Nephron progenitor cell (in vitro differentiated cells): ENCODE results near the gene EPAS1.

Experiments used
- DNase-seq: peaks from one replicate; pipeline ENCODE4 v3.0.0; 2021
- H3K27ac Mint-ChIP-seq: 2 replicates; pipeline ENCODE4 v1.8.0; 2021; ENCODE audit warnings: mild to moderate bottlenecking, moderate library complexity, mixed read lengths
- H3K27me3 Mint-ChIP-seq: 2 replicates; pipeline ENCODE4 v1.8.0; 2021; ENCODE audit warnings: mild to moderate bottlenecking, low read depth, mixed read lengths; ENCODE audit not compliant: poor library complexity
- H3K36me3 Mint-ChIP-seq: 2 replicates; pipeline ENCODE4 v1.8.0; 2021; ENCODE audit warnings: low read depth, mixed read lengths
- H3K4me1 Mint-ChIP-seq: 2 replicates; pipeline ENCODE4 v1.8.0; 2021; ENCODE audit warnings: mixed read lengths
- H3K4me3 Mint-ChIP-seq: 2 replicates; pipeline ENCODE4 v1.8.0; 2021; ENCODE audit warnings: mild to moderate bottlenecking, moderate library complexity, mixed read lengths
- H3K9me3 Mint-ChIP-seq: 2 replicates; pipeline ENCODE4 v1.8.0; 2021; ENCODE audit warnings: mild to moderate bottlenecking, moderate library complexity, mixed read lengths
- CTCF ChIP-seq: fragments of 200-600 bp; sonication (generic); IDR thresholded peaks from 2 replicates; pipeline ENCODE4 v1.5.0; 2021; ENCODE audit warnings: antibody characterized with exemption

Gene EPAS1

GRCh38 chr2:46389417-46389916, 92.3 kb downstream of the EPAS1 start:
- no peak for TF ChIP-seq CTCF
- Mint-ChIP-seq H3K4me3 (no peak overlapping the region), H3K4me1 (peaks cover 27% of the 10 kb centered on the region), H3K36me3 (no peaks in the 10 kb centered on the region), H3K27ac (no peak overlapping the region), H3K27me3 (peaks cover 6% of the 10 kb centered on the region), H3K9me3 (no peaks in the 10 kb centered on the region)
- DNase-seq: no peak

GRCh38 chr2:46390036-46390435, 92.8 kb downstream of the EPAS1 start:
- H3K9me3 Mint-ChIP-seq: no peaks in the 10 kb centered on the region
- H3K36me3 Mint-ChIP-seq: no peaks in the 10 kb centered on the region
- H3K4me1 Mint-ChIP-seq: peaks cover 27% of the 10 kb centered on the region
- no peak overlapping the region for H3K27ac Mint-ChIP-seq
- TF ChIP-seq CTCF: no peak
- no peak overlapping the region for H3K4me3 Mint-ChIP-seq
- peaks cover 8% of the 10 kb centered on the region for H3K27me3 Mint-ChIP-seq
- no peak for DNase-seq

GRCh38 chr2:46390901-46391395, 93.7 kb downstream of the EPAS1 start:
- no peak overlapping the region for H3K27ac Mint-ChIP-seq
- H3K4me3 Mint-ChIP-seq: no peak overlapping the region
- peaks cover 8% of the 10 kb centered on the region for H3K27me3 Mint-ChIP-seq
- no peak for DNase-seq
- no peaks in the 10 kb centered on the region for H3K36me3 Mint-ChIP-seq
- peaks cover 27% of the 10 kb centered on the region for H3K4me1 Mint-ChIP-seq
- TF ChIP-seq CTCF: no peak
- no peaks in the 10 kb centered on the region for H3K9me3 Mint-ChIP-seq

GRCh38 chr2:46392561-46393346, 95.5 kb downstream of the EPAS1 start:
- TF ChIP-seq CTCF: no peak
- no peaks in the 10 kb centered on the region for H3K9me3 Mint-ChIP-seq
- H3K4me3 Mint-ChIP-seq: no peak overlapping the region
- peaks cover 11% of the 10 kb centered on the region for H3K27me3 Mint-ChIP-seq
- peak overlapping the region; percentile 77 for H3K27ac Mint-ChIP-seq
- no peaks in the 10 kb centered on the region for H3K36me3 Mint-ChIP-seq
- peaks cover 27% of the 10 kb centered on the region for H3K4me1 Mint-ChIP-seq
- DNase-seq: no peak

- no peak for TF ChIP-seq CTCF
- H3K4me3 Mint-ChIP-seq: no peak overlapping the region
- no peaks in the 10 kb centered on the region for H3K36me3 Mint-ChIP-seq
- H3K4me1 Mint-ChIP-seq: peaks cover 27% of the 10 kb centered on the region
- no peaks in the 10 kb centered on the region for H3K9me3 Mint-ChIP-seq
- no peak overlapping the region for H3K27ac Mint-ChIP-seq
- DNase-seq: no peak
- H3K27me3 Mint-ChIP-seq: peaks cover 11% of the 10 kb centered on the region
Measured at GRCh38 chr2:46393347-46393820, 96.2 kb downstream of the EPAS1 start.
